Lower leg skin (tissue), 3 donors: ENCODE measurements around the gene RLN3.

ENCODE experiments used
- CTCF ChIP-seq, 3 donors: fragments of 450-650 bp; IDR thresholded peaks; one replicate each; pipeline ENCODE4 v1.5.1; 2016; ENCODE audit warnings: antibody characterized with exemption in 3 of 3, mild to moderate bottlenecking in 3 of 3, moderate library complexity in 2 of 3
- POLR2A ChIP-seq, 2 donors: fragments of 450-650 bp; IDR thresholded peaks; one replicate each; pipeline ENCODE4 v1.6.1; 2016 to 2017; ENCODE audit warnings: antibody characterized with exemption in 2 of 2, mild to moderate bottlenecking in 1 of 2, moderate library complexity in 1 of 2

DNA sequence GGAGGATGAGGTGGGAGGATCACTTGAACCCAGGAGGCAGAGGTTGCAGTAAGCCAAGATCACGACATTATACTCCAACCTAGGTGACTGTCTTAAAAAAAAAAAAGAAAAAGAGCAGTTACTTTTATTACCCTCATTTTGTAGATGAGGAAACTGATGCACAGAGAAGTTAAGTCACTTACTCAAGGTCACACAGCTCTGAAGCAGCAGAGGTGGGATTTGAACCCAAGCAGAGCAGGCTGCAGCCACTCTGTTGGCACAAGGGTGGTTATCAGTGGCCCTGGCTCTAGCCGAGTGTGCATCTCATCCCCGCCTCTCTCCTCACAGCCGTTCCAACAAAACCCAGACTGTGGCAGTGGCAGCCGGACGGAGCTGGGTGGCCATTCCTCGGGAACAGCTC lies 11.2 kb downstream of the RLN3 start:
- TF ChIP-seq CTCF (IDR thresholded peaks at IDR 0.05), result no peak
- TF ChIP-seq POLR2A (IDR thresholded peaks at IDR 0.05), result no peak
